Suprapubic skin (tissue), 4 donors: ENCODE data around the gene SHROOM1.

ENCODE experiments used
- EP300 ChIP-seq: sonication (generic); formaldehyde crosslinking; IDR thresholded peaks from one replicate; pipeline ENCODE4 v1.6.1; 2017; ENCODE audit warnings: antibody characterized with exemption
- POLR2AphosphoS5 ChIP-seq, 3 donors: sonication (generic); formaldehyde crosslinking; IDR thresholded peaks; one replicate each; pipeline ENCODE4 v1.6.1; 2017; ENCODE audit warnings: antibody characterized with exemption in 3 of 3
- TF ChIP-seq, protein P1 (sequence below), 2 donors: fragments of 200-600 bp in 1 of 2; fragments of 450-650 bp in 1 of 2; sonication (generic) in 1 of 2; IDR thresholded peaks; one replicate each; pipeline ENCODE4 v1.5.1; 2016 to 2019; ENCODE audit warnings: antibody characterized with exemption in 2 of 2, mild to moderate bottlenecking in 1 of 2, moderate library complexity in 1 of 2

GRCh38 chr5:132816083-132816482 is 14.4 kb downstream of the SHROOM1 start:
- TF ChIP-seq, protein P1, sequence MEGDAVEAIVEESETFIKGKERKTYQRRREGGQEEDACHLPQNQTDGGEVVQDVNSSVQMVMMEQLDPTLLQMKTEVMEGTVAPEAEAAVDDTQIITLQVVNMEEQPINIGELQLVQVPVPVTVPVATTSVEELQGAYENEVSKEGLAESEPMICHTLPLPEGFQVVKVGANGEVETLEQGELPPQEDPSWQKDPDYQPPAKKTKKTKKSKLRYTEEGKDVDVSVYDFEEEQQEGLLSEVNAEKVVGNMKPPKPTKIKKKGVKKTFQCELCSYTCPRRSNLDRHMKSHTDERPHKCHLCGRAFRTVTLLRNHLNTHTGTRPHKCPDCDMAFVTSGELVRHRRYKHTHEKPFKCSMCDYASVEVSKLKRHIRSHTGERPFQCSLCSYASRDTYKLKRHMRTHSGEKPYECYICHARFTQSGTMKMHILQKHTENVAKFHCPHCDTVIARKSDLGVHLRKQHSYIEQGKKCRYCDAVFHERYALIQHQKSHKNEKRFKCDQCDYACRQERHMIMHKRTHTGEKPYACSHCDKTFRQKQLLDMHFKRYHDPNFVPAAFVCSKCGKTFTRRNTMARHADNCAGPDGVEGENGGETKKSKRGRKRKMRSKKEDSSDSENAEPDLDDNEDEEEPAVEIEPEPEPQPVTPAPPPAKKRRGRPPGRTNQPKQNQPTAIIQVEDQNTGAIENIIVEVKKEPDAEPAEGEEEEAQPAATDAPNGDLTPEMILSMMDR (IDR thresholded peaks at IDR 0.05), result no peak
- TF ChIP-seq EP300 (no peak), POLR2AphosphoS5 (IDR thresholded peaks at IDR 0.05) (no peak)
